ENCODE results near the gene PLCB3. TPM values are rescaled to one million over a fixed set of nuclear protein-coding genes. Genes with fewer than 3 reads are reported as not detected.

PLCB3 gene
- total RNA-seq, 4 donors from 2014 or later: 30.5 to 38.4 (median 37.4) TPM

- H3K4me3 ChIP-seq (ENCODE audit: low read depth, poor library complexity, severe bottlenecking): peak within 1 kb of the TSS; percentile 72
- peak in 1 of 2 donors; percentile 48 for TF ChIP-seq POLR2A (IDR thresholded peaks at IDR 0.05)
- TF ChIP-seq, protein P1, sequence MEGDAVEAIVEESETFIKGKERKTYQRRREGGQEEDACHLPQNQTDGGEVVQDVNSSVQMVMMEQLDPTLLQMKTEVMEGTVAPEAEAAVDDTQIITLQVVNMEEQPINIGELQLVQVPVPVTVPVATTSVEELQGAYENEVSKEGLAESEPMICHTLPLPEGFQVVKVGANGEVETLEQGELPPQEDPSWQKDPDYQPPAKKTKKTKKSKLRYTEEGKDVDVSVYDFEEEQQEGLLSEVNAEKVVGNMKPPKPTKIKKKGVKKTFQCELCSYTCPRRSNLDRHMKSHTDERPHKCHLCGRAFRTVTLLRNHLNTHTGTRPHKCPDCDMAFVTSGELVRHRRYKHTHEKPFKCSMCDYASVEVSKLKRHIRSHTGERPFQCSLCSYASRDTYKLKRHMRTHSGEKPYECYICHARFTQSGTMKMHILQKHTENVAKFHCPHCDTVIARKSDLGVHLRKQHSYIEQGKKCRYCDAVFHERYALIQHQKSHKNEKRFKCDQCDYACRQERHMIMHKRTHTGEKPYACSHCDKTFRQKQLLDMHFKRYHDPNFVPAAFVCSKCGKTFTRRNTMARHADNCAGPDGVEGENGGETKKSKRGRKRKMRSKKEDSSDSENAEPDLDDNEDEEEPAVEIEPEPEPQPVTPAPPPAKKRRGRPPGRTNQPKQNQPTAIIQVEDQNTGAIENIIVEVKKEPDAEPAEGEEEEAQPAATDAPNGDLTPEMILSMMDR (IDR thresholded peaks at IDR 0.05): no peak
- DNase-seq (ENCODE audit: low spot score in 2 of 2): peak; percentile 96 to 99
- 0 to 1% methylated on average over 26 to 61 of the region's 61 CpGs for WGBS, 2 donors
- intact Hi-C loops (cut with DNase I; ENCODE audit: low total_unique reads): no loop called here
Observed at GRCh38 chr11:64317961-64318765, 66.8 kb downstream of the PLCB3 start, which contains the start of gene PRDX5. Gene PRDX5 (plus strand): TSS chr11:64318121. CDS start chr11:64318216, 95 bp downstream.

Other genes with a start within 250 kb of the PLCB3 start
- under 1 TPM in 3 of 4 donors, not detected in 1; 0.08 to 0.62 (median 0.15) TPM for gene FLRT1, start 215.6 kb upstream of the PLCB3 start, total RNA-seq
- 10 to 100 TPM; 44.8 to 74.8 (median 55.6) TPM for gene MACROD1, start 85.4 kb upstream of the PLCB3 start, total RNA-seq
- gene STIP1, start 65.4 kb upstream of the PLCB3 start, total RNA-seq: 10 to 100 TPM; 67.5 to 86.0 (median 78.3) TPM
- gene FERMT3, start 44.8 kb upstream of the PLCB3 start, total RNA-seq: 10 to 100 TPM in 2 of 4 donors, 1 to 10 TPM in 2; 5.1 to 10.5 (median 8.9) TPM
- gene TRPT1, start 25.3 kb upstream of the PLCB3 start, total RNA-seq: 10 to 100 TPM; 36.9 to 66.6 (median 44.1) TPM
- 10 to 100 TPM; 44.7 to 75.6 (median 68.3) TPM for gene NUDT22, start 25.3 kb upstream of the PLCB3 start, total RNA-seq
- 10 to 100 TPM; 19.2 to 37.6 (median 30.8) TPM for gene DNAJC4, start 21.0 kb upstream of the PLCB3 start, total RNA-seq
- gene VEGFB, start 16.9 kb upstream of the PLCB3 start, total RNA-seq: 10 to 100 TPM; 45.9 to 71.2 (median 65.6) TPM
- 10 to 100 TPM; 47.7 to 70.3 (median 56.4) TPM for gene FKBP2, start 10.4 kb upstream of the PLCB3 start, total RNA-seq
- 100 to 1,000 TPM; 178 to 230 (median 203) TPM for gene PPP1R14B, start 4.6 kb upstream of the PLCB3 start, total RNA-seq
- gene BAD, start 33.1 kb downstream of the PLCB3 start, total RNA-seq: 10 to 100 TPM; 65.9 to 99.7 (median 89.4) TPM
- 10 to 100 TPM; 12.2 to 31.6 (median 30.4) TPM for gene GPR137, start 34.3 kb downstream of the PLCB3 start, total RNA-seq
- not detected for gene KCNK4, start 39.8 kb downstream of the PLCB3 start, total RNA-seq
- not detected for gene CATSPERZ, start 48.8 kb downstream of the PLCB3 start, total RNA-seq
- 100 to 1,000 TPM in 2 of 4 donors, 10 to 100 TPM in 2; 49.2 to 108 (median 79.3) TPM for gene ESRRA, start 54.0 kb downstream of the PLCB3 start, total RNA-seq
- gene TRMT112, start 66.0 kb downstream of the PLCB3 start, total RNA-seq: 100 to 1,000 TPM; 199 to 356 (median 255) TPM
- gene PRDX5, start 66.6 kb downstream of the PLCB3 start, total RNA-seq: 100 to 1,000 TPM; 170 to 284 (median 215) TPM
- 1 to 10 TPM; 2.6 to 9.5 (median 4.8) TPM for gene CCDC88B, start 88.7 kb downstream of the PLCB3 start, total RNA-seq
- 10 to 100 TPM; 39.4 to 77.4 (median 49.2) TPM for gene RPS6KA4, start 107.6 kb downstream of the PLCB3 start, total RNA-seq